NCI-H2196 treated with DMSO at 0.1 percent for 48 hours (cell line): ENCODE measurements around the gene POLD4.

ENCODE experiments used
- DNase-seq: peaks from one replicate; lab custom pipeline; 2025; ENCODE audit not compliant: unreplicated experiment; lab: John Stamatoyannopoulos, UW

POLD4 gene

DNA sequence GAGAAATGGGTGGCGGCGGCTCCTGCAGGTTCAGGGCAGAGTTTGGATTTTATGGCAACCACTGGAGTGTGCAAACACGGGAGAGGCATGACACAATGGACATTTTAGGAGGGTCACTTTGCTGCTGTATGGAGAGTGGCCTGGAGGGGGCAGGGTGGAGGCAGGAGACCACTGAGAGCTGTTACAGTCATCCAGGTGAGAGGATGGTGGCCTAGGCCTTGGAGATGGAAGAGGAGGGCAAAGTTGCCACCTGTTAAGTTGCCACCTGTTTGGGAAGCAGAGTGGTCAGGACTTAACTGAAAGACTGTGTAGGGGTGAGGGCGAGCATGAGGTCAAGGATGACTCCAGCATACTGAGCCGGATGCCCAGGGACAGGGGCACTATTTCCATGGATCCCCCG, 36.1 kb upstream of the POLD4 start:
- DNase-seq, result peak; percentile 27

DNA sequence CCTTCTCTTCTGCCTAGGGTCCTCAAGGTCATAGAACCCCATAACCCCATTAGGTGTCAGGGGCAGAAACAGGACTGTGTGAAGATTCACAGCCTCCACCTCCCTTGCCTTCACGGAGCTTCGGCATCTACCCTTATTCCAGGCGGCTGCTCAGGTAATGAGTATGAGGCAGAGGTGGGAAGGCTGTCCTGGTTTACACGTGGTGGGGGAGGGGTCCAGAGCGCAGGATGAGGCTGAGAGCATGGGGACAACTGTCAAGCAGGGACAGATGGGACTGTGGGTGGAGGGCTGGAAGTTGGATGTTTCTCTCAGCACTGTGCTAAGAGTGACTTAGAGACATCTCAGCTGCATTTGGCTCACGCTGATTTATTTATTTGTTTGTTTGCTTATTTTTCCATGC, 34.2 kb upstream of the POLD4 start:
- DNase-seq, result no peak

DNA sequence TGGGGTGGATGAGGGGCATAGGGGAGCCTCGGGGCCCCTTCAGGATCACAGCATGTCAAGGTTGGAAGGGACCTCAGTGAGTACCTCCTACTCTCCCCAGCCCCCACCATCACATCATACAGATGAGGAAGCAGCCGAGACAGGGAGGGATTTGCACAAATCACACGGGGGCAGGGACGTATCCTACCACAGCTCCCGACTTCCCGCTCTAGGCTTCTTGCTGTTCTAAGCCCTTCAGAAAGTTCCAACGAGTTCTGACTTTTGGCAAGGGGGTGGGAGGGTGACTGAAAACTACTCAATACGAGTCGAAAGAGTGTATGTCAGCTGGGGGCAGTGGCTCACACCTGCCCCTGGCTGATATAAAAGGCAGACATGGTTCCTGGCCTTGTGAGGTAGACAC, 33.7 kb upstream of the POLD4 start:
- no peak for DNase-seq

- no peak for DNase-seq
Measured at GRCh38 chr11:67384851-67385366, 31.6 kb upstream of the POLD4 start.

- DNase-seq, result peak; percentile 54
Measured at GRCh38 chr11:67382276-67383136, 29.2 kb upstream of the POLD4 start.

GRCh38 chr11:67381244-67381972, 28.1 kb upstream of the POLD4 start:
- no peak for DNase-seq

GRCh38 chr11:67379061-67380058, 26.0 kb upstream of the POLD4 start:
- no peak for DNase-seq

DNA sequence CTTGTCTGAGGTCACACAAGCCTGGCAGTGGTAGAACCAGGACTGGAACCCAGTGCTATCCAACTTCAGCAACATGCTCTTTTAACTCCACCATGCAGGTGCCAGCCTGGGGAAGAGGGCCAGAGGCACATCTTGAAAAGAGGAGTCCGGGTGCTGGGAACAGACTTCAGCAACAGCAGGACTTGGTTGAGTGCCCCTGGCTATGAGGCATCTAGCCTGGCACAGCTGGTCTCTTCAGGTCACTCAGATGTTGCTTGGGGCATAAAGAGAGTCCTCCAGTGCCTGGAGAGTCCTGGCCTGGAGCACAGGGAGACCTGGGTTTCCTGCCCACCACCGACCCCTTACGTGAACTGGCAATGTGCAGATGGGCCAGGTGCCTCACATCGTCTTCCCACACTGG, 25.2 kb upstream of the POLD4 start:
- DNase-seq, result no peak

DNA sequence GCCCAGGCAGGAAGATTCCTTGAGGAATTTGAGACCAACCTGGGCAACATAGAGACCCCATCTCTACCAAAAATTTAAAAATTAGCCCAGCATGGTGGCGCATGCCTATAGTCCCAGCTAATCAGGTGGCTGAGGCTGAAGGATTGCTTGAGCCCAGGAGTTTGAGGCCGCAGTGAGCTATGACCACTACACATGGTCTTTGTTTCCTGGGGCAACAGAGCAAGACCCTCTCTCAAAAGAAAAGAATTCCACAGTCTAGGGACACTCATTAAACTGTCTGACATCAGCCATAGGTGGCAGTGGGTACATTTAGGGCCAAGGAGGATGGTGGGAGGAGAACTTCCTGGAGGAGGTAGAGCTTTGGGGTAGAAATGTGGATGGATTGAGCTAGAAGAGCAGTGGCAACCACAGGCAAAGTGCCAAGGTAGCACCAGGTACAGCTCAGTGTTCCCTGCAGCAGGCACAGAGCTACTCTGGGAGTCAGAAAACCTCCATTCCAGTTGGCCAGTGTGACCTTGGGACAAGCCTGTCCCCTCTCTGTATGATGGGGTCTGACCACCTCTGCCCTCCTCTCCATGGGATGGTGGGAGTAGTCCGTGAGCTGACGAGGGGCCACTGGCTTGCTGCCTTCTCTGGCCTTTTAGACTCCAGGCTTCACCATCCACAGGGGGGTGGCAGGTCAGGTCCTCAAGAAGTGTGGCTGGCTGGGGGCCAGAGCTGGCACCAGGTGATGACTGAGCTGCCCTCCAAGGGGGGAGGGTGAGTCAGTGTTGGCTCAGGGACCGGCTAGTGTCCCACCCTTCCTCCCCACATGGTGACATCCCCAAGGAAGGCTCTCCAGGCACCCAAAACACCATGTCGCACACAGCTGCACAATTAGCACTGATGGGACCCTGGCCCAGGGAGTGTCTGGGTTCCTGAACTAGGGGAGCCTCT, 23.8 kb upstream of the POLD4 start:
- DNase-seq, result no peak

GRCh38 chr11:67376063-67376820, 22.9 kb upstream of the POLD4 start:
- DNase-seq, result no peak

- DNase-seq, result no peak
Measured at GRCh38 chr11:67375320-67376055, 22.1 kb upstream of the POLD4 start.

DNA sequence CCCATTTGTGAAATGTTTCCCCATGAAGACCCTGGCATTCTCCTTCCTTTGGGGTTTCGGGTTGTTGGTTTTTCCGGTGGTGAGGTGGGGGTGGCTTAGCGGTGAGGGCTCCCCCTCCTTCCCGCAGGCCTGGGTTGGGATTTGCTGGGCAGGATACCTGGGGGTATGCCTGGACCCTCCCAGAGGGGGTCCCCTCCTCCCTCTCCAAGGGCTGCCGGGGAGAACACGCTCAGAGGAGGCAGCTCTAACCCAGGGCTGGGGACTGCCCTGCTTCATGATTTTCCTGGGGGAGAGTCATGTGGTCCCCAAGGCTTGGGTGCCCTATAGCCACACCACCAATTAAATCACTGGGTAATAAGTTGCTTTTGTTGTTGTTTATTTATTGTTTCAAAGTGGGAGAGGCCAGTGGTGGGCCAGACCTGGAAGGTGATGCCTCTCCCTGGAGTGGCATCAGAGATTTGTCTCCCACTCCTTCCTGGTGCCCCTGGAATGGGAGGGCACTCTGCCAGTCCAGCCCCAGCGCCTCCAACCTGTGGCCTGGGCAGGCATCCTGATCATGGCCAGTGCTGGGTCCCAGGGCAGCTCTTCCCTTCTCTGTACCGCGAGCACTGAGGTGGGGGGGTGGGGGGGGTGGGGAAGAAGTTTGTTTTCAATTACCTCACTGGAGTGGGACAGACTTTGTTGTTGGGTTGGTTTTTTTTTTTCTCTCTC, 21.4 kb upstream of the POLD4 start:
- no peak for DNase-seq

DNA sequence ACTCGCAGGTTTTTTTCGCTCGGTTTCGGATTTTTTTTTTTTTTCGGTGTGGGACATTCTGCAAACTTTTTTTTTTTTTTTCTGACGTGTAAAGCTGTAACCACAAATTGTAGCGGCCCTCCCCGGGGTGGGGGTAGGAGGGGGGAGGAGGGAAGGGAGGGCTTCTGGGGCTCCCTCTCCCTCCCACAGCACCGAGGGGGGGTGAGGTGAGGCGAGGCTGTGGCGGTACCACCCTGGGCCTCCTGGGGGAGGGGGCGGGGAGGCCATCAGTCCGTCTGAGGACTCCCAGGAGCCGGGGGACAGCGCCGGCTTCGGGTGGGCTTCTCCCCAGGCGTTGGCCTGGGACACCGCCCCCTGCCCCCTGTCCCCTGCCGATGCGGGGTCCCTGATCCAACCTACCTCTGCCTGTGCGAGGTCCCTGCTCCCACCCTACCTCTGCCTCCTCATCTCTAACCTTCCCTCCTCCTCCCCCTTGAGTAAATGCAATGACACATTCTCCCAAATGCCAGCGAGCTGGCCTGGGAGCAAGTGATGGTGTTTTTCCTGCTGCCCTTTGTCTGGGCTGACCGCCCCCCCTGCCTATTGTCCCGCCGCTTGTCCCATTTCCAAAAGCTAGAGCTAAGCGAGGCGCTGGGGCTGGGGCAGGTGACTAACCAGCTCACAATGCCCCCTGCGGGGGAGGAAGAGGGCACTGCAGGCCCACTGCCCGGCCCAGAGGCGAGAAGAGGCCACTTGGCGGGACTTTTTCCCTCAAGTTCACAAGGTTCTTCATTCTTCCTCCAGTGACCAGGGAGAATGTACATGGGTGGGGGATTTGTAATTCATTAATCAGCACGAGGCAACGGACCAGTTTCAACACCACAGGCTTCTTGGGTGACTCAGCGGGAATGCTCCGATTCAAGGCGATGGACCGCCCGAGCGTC, 20.6 kb upstream of the POLD4 start:
- DNase-seq, result no peak

DNA sequence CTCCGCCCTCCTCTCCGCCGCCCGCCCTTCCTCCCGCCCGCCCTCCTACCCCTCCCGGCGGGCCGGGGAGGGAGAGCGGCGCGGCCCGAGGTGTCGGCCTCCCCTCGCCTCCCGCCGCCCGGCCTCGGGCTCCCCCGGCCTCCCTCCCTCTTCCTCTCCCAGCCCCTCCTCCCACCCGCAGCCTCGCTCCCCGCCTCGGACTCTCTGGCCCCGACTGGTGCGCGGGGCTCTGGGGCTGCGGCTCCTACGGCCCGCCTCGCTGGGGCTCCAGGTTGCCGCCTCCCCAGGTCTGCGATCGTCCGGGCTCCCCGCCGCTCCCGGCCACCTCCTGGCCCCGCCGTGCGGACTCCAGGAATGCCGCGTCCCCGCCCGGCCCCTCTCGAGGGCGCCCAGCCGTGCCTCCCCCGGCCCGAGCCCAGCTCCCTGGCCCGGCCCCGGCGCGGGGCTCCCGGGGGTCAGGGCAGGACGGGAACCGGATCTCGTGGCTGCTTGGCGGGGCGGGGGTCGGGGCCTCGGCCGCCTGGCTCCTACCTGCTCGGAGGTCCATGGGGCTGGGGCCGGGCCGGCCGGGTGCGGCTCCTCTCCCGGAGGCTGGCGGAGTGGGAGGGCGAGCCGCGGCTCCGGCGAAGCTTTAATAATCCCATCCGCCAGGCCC, 19.8 kb upstream of the POLD4 start, which contains the start of gene CLCF1:
Gene CLCF1 (minus strand): TSS at position 606 of the 655 bp plus-strand sequence. CDS start 59 bp downstream, at position 547.
- DNase-seq, result no peak

- DNase-seq, result no peak
Measured at GRCh38 chr11:67372321-67372992, 19.1 kb upstream of the POLD4 start.

GRCh38 chr11:67371911-67372320, 18.6 kb upstream of the POLD4 start:
- no peak for DNase-seq
